Amygdala (tissue), 56 donors: Measurements from ENCODE around the gene RGL2.
"Not testable (repeated sequence)": the region's sequence is repeated elsewhere in the genome, so short reads cannot be mapped to it uniquely, and the experiment has no call there.

ENCODE experiments used
- DNase-seq, 56 donors: peaks; one replicate each; lab custom pipeline; 2025; lab: John Stamatoyannopoulos, UW

RGL2 gene, protein sequence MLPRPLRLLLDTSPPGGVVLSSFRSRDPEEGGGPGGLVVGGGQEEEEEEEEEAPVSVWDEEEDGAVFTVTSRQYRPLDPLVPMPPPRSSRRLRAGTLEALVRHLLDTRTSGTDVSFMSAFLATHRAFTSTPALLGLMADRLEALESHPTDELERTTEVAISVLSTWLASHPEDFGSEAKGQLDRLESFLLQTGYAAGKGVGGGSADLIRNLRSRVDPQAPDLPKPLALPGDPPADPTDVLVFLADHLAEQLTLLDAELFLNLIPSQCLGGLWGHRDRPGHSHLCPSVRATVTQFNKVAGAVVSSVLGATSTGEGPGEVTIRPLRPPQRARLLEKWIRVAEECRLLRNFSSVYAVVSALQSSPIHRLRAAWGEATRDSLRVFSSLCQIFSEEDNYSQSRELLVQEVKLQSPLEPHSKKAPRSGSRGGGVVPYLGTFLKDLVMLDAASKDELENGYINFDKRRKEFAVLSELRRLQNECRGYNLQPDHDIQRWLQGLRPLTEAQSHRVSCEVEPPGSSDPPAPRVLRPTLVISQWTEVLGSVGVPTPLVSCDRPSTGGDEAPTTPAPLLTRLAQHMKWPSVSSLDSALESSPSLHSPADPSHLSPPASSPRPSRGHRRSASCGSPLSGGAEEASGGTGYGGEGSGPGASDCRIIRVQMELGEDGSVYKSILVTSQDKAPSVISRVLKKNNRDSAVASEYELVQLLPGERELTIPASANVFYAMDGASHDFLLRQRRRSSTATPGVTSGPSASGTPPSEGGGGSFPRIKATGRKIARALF

DNA sequence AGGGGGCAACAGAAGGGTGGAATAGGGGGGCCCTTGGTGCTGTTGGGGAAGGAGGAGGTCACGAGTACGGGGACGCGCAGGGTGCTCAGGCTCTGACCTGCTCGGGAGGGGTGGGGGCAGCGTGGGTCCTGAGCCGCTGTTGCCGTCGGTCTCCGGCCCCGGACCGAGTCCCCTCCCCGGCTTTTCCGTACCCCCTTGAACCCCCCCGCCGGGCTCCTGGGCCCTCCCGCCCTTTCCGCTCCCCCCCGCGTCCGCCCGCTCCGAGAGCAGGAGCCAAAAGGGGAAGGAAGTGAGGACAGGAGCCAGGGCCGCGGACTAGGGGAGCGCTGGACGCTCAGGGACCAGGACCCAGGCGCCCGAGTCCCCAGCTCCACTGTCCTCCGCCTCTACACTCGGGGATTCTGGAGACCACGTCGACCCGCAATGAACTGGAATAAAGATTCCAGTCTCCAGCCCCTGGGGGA, at the start of gene RGL2:
Gene RGL2, minus strand, starts transcription at position 170 of the 464 bp plus-strand sequence. CDS start 332 bp downstream, outside the sequence.
- peak in 51 of 56 donors; percentile 41 to 87 (median 75) for DNase-seq

- DNase-seq: no peak
These were observed 49.1 kb upstream of the RGL2 start for GRCh38 chr6:33347816-33348215.

- DNase-seq: not testable (repeated sequence)
These were observed 48.2 kb upstream of the RGL2 start for GRCh38 chr6:33346972-33347371.

- DNase-seq: peak in 18 of 56 donors; percentile 1 to 41 (median 6)
These were observed 46.3 kb upstream of the RGL2 start for GRCh38 chr6:33344701-33345697.

DNA sequence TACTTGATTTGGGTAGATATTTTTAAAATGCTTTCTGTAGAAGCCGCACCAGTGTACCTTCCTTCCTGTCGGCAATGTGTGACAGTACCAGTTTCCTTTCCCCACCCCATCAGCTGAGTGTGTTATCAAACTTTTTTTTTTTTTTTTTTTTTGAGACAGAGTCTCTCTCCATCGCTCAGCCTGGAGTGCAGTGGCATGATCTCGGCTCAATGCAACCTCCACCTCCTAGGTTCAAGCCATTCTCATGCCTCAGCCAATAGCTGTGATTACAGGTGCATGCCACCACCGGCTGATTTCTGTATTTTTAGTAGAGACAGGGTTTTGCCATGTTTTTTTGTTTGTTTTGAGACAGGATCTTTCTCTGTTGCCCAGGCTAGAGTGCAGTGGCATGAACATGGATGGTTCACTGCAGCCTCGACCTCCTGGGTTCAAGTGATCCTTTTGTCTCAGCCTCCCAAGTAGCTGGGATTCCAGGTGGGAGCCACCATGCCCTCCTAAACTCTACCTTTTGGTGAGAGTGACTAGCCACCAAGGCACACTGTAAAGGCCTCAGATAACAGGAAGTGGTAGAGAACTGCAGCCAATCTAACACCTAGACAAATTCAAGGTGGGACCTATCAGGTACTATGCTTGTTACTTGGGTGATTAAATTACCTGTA, 45.3 kb upstream of the RGL2 start:
- no peak for DNase-seq

GRCh38 chr6:33343606-33343952, 44.8 kb upstream of the RGL2 start:
- DNase-seq: not testable (repeated sequence)

GRCh38 chr6:33339193-33339592, 40.5 kb upstream of the RGL2 start:
- no peak for DNase-seq

DNA sequence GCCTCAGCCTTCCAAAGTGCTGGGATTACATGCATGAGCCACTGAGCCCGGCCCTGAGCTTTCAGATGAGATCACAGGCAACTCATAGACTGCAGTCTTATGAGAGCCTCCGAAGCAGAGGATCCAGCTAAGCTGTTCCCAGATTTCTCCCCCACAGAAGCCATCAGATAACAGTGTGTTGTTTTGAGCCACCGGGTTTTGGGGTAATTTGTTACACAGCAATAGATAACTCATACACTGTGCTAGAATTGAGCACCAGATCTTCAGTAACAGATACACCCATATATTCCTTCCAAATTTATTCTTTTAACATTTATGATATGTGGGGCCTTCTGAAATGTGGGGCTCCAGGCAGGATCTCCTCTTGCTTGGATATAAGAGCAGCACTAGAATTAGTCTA, 37.8 kb upstream of the RGL2 start:
- DNase-seq: no peak

DNA sequence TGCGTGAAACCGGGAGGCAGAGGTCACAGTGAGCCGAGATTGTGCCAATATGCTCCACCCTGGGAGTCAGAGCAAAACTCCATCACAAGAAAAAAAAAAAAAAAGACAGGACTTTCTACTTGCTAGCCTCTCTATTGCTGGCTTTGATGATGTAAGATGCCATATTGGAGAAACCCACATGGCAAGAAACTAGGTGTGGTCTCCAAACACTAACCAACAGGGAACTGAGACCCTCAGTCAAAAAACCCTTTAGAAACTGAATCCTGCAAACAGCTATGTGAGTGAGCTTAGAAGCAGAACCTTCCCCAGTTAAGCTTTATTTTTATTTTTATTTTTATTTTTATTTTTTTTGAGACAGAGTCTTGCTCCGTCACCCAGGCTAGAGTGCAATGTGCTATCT, 37.2 kb upstream of the RGL2 start:
- DNase-seq: no peak

- DNase-seq: no peak
These were observed 34.9 kb upstream of the RGL2 start for GRCh38 chr6:33333666-33334065.

DNA sequence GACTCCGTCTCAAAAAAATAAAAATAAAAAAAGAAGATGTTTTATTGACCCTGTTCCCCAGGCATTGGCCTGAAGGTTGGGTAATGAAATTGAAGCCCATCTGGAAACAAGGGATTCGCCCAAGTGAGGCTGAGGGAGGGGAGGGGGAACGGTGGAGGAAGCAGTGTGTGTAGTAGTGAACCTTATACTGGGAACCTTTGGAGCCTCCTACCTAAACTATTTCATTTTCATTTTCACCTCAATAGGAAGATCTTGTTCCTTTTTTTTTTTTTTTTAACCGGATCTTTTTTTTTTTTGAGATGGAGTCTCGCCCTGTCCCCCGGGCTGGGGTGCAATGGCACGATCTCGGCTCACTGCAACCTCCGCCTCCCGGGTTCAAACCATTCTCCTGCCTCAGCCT, 32.0 kb upstream of the RGL2 start:
- DNase-seq: no peak

DNA sequence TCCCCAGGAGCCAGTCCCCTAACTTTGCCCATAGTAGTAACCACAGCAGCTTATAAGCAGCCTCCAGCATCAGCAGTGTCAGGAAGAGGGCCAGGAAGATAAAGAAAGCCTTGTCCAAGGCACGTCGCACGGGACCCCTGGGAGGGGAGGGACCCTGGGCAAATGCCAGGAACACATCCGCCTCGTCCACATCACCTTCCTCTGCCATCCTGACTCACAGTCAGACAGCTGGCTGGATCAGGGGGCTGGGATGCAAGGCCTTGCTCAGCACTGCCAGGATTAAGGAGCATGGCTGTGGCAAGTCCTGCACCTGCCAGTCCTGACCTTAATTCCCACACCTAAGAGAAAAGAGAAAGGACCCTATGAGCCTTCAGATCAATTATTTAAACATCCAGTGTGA, 30.3 kb upstream of the RGL2 start:
- DNase-seq: no peak

GRCh38 chr6:33324125-33324524, 25.4 kb upstream of the RGL2 start:
- DNase-seq: no peak

DNA sequence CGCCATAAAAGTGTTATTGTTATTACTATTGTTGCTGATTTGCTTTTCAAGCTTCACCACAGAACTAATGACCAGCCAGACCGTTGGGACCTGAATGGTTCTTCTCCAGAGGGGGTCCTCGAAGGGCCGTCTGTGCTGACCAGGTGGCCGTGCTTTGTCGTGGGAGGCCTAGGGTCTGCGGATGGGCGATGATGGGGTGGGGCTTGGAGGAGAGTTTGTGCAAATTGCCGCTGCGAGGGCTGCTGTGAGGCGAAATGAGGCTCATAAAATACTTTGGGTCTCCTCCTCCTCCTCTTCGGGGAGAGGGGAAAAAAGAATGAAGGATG, 24.8 kb upstream of the RGL2 start:
- DNase-seq: peak in 1 of 56 donors; percentile 63

DNA sequence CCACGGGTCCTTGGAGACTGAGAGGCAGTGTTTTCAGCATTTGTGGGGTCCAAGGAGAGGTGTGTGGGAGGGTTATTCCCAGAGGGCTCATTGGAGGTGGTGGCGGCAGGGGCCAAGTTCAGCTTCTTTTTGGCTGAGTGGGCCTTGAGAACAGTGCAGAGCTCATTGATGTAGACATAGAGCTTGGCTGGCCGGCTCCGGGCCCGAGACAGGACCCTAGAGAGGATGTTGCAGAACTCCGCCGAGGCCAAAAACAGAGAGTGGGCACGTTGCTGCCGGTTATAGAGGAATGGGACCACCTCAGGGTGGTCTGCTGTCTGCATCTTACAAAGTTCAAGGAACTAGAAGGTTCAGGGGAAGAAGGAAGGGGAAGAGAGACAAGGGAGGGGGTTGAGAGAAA, 22.5 kb upstream of the RGL2 start:
- DNase-seq: no peak

GRCh38 chr6:33320315-33321181, 21.8 kb upstream of the RGL2 start:
- no peak for DNase-seq

GRCh38 chr6:33319939-33320314, 21.2 kb upstream of the RGL2 start:
- DNase-seq: no peak

- no peak for DNase-seq
These were observed 19.8 kb upstream of the RGL2 start for GRCh38 chr6:33318426-33319073.
